Thoracic aorta (tissue), 2 donors: ENCODE results near the gene NAE1. TPM values are rescaled to one million over a fixed set of nuclear protein-coding genes. Genes with fewer than 3 reads are reported as not detected.

Experiments used
- ATAC-seq: fragments of 150-250 bp; one replicate; pipeline ENCODE4 v1.8.0; 2017; ENCODE audit warnings: low read depth; ENCODE audit not compliant: insufficient number of reproducible peaks, low FRiP score
- DNase-seq: peaks from one replicate; pipeline ENCODE4 v3.0.0-alpha.2; 2020; ENCODE audit warnings: low spot score
- H3K27ac ChIP-seq, 2 donors: fragments of 200-600 bp; sonication (generic); 1 replicate in 1 of 2; 2 replicates in 1 of 2; pipeline ENCODE4 v1.5.1; 2016; ENCODE audit warnings: mild to moderate bottlenecking in 2 of 2, moderate library complexity in 2 of 2
- H3K27me3 ChIP-seq: fragments of 200-600 bp; sonication (generic); replicated peaks from 2 replicates; pipeline ENCODE4 v1.6.0; 2016; ENCODE audit warnings: mild to moderate bottlenecking; ENCODE audit not compliant: insufficient read depth
- H3K36me3 ChIP-seq: fragments of 200-600 bp; sonication (generic); one replicate; pipeline ENCODE4 v1.5.1; 2016
- H3K4me1 ChIP-seq, 2 donors: fragments of 200-600 bp; sonication (generic); 1 replicate in 1 of 2; 2 replicates in 1 of 2; pipeline versions ENCODE4 v1.5.1 to v1.6.0; 2016; ENCODE audit warnings: low read depth in 2 of 2, mild to moderate bottlenecking in 1 of 2; ENCODE audit not compliant: control insufficient read depth in 1 of 2
- H3K4me3 ChIP-seq: fragments of 200-600 bp; sonication (generic); 2 replicates; pipeline ENCODE4 v1.5.1; 2016; ENCODE audit warnings: mild to moderate bottlenecking
- H3K9me3 ChIP-seq: fragments of 200-600 bp; sonication (generic); 2 replicates; pipeline ENCODE4 v1.5.1; 2016
- total RNA-seq, 2 donors: library from RNA; depleted of rRNA; stranded (reverse); fragments of >200 nt; gene quantifications; one replicate each; pipeline versions ENCODE4 v1.1.0 to v1.2.3, GENCODE V29; 2016
- TF ChIP-seq, protein P1 (sequence below): fragments of 200-600 bp; sonication (generic); IDR thresholded peaks from one replicate; pipeline ENCODE4 v1.5.1; 2019; ENCODE audit warnings: antibody characterized with exemption

Gene NAE1
- total RNA-seq, 2 donors from 2014 or later, result 29.6 to 48.0 TPM

DNA sequence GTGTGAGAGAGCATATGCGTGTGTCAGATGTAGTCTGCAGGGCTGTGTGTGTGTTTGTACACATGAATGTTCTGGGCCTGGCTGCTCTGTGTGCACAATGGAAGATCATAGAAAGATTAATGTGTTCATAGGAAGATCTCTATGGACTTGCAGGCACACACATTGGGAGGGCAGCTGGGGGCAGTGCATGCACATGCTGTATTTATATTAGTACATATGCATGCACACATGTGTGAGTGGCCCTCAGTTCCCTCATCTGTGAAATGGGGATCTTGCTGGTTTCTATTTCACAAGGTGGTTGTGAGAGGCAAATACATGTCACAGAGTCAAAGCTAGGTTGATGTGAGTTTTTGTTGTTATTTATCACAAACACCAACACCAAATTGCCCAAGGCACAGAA is 15.5 kb upstream of the NAE1 start:
- H3K27ac ChIP-seq, result no peak overlapping the region
- no peak overlapping the region for H3K4me3 ChIP-seq
- H3K36me3 ChIP-seq, result no peaks in the 10 kb centered on the region
- no peak for DNase-seq
- TF ChIP-seq, protein P1, sequence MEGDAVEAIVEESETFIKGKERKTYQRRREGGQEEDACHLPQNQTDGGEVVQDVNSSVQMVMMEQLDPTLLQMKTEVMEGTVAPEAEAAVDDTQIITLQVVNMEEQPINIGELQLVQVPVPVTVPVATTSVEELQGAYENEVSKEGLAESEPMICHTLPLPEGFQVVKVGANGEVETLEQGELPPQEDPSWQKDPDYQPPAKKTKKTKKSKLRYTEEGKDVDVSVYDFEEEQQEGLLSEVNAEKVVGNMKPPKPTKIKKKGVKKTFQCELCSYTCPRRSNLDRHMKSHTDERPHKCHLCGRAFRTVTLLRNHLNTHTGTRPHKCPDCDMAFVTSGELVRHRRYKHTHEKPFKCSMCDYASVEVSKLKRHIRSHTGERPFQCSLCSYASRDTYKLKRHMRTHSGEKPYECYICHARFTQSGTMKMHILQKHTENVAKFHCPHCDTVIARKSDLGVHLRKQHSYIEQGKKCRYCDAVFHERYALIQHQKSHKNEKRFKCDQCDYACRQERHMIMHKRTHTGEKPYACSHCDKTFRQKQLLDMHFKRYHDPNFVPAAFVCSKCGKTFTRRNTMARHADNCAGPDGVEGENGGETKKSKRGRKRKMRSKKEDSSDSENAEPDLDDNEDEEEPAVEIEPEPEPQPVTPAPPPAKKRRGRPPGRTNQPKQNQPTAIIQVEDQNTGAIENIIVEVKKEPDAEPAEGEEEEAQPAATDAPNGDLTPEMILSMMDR, result no peak
- H3K27me3 ChIP-seq, result peaks cover 4% of the 10 kb centered on the region
- ATAC-seq, result no peak
- H3K9me3 ChIP-seq, result no peaks in the 10 kb centered on the region
- H3K4me1 ChIP-seq, result peaks cover 12 to 22% of the 10 kb centered on the region in 2 donors

DNA sequence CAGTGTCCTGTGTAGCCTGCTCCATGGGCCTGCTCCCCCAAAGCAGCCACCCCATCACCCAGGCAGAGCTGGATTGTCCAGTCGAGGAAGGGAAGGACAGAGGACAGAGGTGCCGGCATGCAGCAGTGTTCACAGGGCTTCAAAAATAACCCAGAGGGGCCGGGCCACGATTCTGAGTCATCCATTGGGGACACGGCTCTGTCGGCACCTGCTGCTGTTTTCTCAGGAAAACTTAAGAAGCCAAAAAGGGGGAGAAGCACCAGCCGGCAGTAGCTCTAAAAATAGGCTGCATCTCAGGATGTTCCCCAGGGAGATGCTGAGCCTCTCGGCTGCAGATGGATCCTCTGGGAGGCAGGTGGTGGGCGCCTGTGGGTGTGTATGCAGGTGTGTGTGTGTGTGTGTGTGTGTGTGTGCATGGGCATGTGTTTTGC is 15.0 kb upstream of the NAE1 start:
- H3K9me3 ChIP-seq, result no peaks in the 10 kb centered on the region
- ATAC-seq (no peak), DNase-seq (no peak)
- H3K27ac ChIP-seq, result no peak overlapping the region
- H3K27me3 ChIP-seq, result peaks cover 4% of the 10 kb centered on the region
- H3K36me3 ChIP-seq, result no peaks in the 10 kb centered on the region
- TF ChIP-seq, protein P1, result no peak
- H3K4me1 ChIP-seq, result peaks cover 12 to 22% of the 10 kb centered on the region in 2 donors
- H3K4me3 ChIP-seq, result no peak overlapping the region

DNA sequence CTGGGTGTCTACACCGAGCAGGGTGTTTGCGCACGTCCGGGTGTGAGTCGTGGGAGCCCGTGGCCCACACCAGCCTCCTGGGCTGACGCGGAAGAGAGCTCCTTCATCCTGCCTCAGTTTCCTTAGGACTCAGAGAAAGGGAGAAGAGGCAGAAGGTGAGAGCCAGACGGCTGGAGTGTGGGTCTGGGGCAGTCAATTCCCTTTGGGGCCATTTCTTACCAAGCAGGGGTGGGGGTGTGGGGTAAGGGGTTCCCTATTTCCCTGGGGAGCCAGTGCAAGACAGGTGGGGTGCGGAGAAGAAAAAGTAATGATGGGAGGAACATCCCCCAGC is 14.3 kb upstream of the NAE1 start:
- no peaks in the 10 kb centered on the region for H3K9me3 ChIP-seq
- H3K36me3 ChIP-seq, result no peaks in the 10 kb centered on the region
- peaks cover 4% of the 10 kb centered on the region for H3K27me3 ChIP-seq
- H3K27ac ChIP-seq, result no peak overlapping the region
- TF ChIP-seq, protein P1, result no peak
- H3K4me3 ChIP-seq, result peak overlapping the region; percentile 67
- ATAC-seq, result no peak
- H3K4me1 ChIP-seq, result peaks cover 12 to 22% of the 10 kb centered on the region in 2 donors
- DNase-seq, result no peak

DNA sequence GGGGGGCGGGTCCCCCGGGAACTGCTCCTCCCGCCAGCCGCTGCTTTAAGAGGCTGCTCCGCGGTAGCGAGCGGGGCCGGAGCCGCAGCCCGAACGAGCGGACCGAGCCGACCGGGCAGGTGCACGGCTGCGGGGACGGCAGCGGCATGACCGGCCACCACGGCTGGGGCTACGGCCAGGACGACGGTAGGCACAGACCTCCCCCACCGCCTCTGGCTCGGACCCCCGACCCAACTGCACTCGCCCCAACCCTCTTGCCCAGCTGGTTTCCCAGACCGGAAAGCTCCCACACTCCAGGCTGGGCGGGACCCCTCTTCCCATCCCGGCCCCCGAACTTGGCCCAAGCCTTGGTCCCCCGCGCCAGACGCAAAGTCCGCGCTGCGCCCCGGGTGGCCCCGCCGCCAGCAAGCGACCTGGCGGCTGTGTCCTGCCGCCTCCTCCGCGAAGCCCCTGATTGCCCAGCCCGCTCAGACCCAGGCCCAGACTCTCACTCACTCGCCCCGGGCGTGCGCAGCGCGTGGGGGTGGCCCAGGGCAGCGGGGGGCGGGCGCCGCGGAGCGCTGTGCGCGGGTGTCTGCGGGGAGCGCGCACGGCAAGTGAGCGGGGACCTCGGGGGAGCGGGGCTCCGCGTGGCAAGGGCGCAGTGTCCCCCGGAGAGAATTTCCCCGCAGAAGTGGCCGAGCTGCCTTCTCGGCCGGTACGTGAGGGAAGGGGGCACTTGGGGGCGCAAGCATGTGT is 13.7 kb upstream of the NAE1 start, which contains the start of gene CA7:
Gene CA7 (plus strand): TSS at position 73 of the 738 bp plus-strand sequence. CDS start 74 bp downstream, at position 147.
- peak within 1 kb of the TSS; percentile 67 for H3K4me3 ChIP-seq
- TF ChIP-seq, protein P1, result no peak
- ATAC-seq (no peak), DNase-seq (no peak)
- no peaks in the 10 kb centered on the region for H3K36me3 ChIP-seq
- peaks cover 12 to 22% of the 10 kb centered on the region in 2 donors for H3K4me1 ChIP-seq
- no peaks in the 10 kb centered on the region for H3K9me3 ChIP-seq
- H3K27me3 ChIP-seq, result peaks cover 4% of the 10 kb centered on the region
- no peak within 1 kb of the TSS for H3K27ac ChIP-seq

DNA sequence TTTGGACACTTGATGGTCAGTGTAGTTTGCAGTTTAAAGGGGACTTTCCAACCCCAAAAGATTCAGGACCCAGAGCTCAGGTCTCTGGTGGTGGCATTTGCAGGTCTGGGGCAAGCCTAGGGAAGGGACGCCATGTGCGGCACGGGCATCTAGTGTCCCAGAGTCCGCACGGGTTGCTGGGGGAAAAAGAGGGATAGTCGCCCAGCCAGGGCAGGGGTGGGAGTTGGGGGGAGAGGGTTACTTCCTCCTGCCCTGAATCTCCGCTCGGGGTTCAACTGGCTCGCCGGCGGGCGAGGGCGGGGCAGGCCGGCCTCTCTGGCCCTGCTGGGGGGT is 13.2 kb upstream of the NAE1 start:
- H3K27me3 ChIP-seq, result peaks cover 4% of the 10 kb centered on the region
- TF ChIP-seq, protein P1, result no peak
- H3K4me3 ChIP-seq, result peak overlapping the region; percentile 67
- ATAC-seq, result no peak
- peaks cover 12 to 22% of the 10 kb centered on the region in 2 donors for H3K4me1 ChIP-seq
- no peak for DNase-seq
- no peaks in the 10 kb centered on the region for H3K36me3 ChIP-seq
- H3K9me3 ChIP-seq, result no peaks in the 10 kb centered on the region
- no peak overlapping the region for H3K27ac ChIP-seq
